Epithelial cell of esophagus (primary cell): ENCODE results near the gene NXN.

Experiments
- DNase-seq: peaks from one replicate; pipeline ENCODE4 v3.0.0; 2010; ENCODE audit warnings: low read depth
- H3K4me3 ChIP-seq: 2 replicates; pipeline ENCODE4 v1.5.1; 2011; ENCODE audit warnings: mild to moderate bottlenecking, low read length, control low read depth
- TF ChIP-seq, protein P1 (sequence below): IDR thresholded peaks from 2 replicates; pipeline ENCODE4 v1.5.1; 2011; ENCODE audit warnings: low read depth, mild to moderate bottlenecking, low read length, control low read depth, inconsistent platforms; ENCODE audit not compliant: insufficient read depth; ENCODE audit errors: missing control alignments

NXN gene

DNA sequence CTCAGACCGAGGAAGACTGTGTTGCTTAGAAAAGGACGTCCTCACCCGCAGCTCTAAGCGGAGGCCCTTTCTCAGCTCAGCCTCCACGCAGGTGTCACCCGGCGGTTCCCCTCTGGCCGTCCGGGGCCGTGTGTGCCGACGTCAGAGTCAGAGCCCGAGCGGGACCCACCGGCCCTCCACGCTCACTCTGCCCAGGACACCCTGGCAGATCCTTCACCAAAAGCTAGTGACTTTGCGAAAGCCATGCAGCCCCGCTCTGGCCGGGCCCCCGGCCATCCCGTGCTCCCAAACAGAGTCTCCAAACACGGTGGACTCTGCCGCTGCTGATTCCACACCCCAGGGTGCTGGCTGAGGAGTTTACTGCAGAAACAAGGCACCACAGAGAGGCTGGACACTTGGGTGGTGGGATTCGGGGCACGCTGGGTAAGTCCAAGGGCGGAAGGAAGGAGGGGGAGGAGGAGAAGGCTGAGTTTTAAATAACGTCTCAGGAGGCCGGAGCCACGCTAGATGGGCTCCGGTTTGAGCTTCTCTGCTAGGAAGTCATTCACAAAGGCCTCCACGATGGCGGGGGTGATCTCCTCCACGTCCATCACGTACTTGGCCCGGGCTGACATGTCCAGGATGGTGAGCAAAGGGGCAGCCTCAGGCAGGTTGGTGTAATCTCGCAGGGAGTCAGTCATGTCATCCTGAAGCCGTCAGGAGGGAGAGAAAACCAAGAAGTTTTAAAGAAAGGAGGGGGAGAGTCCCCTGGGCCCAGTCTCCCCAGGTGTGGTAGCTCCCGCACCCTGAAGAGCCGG, 178.9 kb downstream of the NXN start:
- DNase-seq, result no peak
- H3K4me3 ChIP-seq, result no peak overlapping the region
- TF ChIP-seq, protein P1, sequence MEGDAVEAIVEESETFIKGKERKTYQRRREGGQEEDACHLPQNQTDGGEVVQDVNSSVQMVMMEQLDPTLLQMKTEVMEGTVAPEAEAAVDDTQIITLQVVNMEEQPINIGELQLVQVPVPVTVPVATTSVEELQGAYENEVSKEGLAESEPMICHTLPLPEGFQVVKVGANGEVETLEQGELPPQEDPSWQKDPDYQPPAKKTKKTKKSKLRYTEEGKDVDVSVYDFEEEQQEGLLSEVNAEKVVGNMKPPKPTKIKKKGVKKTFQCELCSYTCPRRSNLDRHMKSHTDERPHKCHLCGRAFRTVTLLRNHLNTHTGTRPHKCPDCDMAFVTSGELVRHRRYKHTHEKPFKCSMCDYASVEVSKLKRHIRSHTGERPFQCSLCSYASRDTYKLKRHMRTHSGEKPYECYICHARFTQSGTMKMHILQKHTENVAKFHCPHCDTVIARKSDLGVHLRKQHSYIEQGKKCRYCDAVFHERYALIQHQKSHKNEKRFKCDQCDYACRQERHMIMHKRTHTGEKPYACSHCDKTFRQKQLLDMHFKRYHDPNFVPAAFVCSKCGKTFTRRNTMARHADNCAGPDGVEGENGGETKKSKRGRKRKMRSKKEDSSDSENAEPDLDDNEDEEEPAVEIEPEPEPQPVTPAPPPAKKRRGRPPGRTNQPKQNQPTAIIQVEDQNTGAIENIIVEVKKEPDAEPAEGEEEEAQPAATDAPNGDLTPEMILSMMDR, result no peak

DNA sequence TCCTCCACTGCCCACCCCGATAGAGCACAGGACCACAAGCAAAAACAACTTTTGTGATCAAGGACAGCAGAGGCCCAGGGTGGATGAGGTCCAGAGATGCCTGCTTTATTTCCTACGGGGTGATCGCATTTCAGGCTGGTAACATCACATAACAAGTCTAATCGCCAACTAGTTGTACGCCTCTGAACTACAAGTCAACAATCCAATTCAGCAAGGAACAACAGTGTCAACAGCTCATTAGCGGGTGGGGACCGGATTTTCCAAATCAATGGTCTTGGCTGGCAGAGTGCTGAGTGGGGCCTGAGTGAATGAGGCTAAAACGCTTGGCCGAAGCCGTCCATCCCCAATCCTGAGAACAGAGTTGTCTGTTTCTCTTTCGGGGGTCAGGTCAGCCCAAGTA, 180.3 kb downstream of the NXN start:
- H3K4me3 ChIP-seq, result no peak overlapping the region

DNA sequence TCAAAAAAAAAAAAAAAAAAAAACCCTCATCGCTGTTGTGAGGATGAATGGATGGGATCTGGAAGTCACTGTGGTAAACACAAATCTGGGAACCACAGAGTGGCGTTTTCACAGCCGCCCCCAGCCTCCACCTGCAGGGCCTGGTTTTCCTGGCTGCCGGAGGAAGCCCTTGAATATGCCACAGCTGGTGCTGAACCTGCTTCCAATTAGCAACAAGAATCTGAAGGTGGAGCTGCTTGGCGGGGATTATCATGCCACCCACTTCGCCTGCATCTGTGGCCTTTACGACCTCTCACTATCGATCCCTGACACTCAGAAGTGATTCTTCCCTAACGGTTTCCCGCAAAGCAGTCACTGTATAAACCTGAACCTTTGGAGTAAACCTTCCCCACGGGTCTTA, 181.3 kb downstream of the NXN start:
- DNase-seq, result no peak
- TF ChIP-seq, protein P1, result no peak
- no peak overlapping the region for H3K4me3 ChIP-seq

More for the DNA sequence above, 180.3 kb downstream of the NXN start:
- TF ChIP-seq, protein P1, result no peak
- no peak for DNase-seq

DNA sequence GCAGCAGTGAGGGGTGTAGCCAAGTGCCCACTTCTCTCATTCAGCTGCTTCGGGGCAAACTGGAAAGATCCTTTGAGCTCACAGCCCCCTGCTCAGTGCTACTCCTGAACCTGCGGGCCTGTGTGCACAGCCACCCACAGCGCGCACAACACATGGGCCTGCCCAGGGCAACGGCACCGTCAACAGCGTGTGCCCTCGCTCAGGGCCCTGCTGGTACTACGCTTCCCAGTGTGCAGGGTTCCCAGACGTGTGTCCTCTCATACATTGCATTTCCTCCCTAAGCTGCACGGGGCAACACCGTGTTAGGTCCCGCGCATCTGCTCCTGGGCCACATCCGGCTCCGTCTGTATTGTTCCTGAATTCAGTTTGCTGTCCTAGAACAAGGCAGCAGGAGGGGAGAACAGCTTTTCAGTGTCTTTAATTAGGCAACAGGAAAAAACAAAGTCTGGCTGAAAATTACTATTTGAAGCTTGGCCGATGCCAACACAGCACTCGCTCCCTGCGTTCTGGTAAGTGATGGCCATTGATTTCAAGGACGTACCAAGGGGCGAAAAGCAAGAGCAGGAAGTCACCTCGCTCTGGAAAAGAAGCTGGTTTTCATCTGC, 182.2 kb downstream of the NXN start:
- H3K4me3 ChIP-seq, result no peak overlapping the region
- TF ChIP-seq, protein P1, result no peak
- DNase-seq, result no peak

DNA sequence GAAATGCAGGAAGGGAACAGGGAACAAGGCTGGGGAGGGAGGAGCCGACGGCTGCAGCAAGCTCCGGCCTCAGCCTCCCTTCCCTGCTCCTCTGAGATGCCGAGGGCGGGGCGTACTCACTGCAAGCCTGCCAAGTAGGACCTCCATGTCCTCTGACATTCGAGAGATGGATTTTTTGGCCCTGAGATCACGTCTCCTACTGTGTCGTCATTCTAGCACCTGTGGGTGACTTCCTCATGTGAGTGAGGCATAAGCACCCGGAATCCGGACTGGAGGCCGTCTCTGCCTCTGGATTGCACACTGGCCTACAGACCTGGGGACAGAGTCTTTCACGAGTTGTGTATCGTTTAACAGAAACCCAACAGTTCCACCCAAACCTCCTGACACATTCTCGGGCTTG, 183.0 kb downstream of the NXN start:
- peak; percentile 45 for DNase-seq
- TF ChIP-seq, protein P1, result no peak
- no peak overlapping the region for H3K4me3 ChIP-seq

DNA sequence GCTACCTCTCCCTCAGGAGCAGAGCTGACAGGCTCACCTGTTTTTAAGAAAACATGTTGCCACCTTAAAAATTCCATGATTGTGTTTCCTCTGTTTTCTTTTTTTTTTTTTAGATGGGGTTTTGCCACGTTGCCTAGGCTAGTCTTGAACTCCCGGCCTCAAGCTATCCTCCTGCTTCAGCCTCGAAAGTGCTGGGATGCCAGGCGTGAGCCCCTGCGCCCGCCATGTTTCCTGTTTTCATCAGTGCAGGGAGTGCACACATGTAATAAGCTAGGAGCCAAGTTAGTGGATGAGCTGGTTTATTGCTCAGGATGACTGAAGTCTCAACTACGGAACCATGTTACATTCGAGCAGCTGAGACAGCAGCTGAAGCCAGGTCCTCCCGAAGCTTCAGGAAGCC, 183.9 kb downstream of the NXN start:
- no peak overlapping the region for H3K4me3 ChIP-seq
- TF ChIP-seq, protein P1, result no peak
- DNase-seq, result no peak
